HepG2 (cell line): ENCODE measurements around the gene PROC. TPM values are rescaled to one million over a fixed set of nuclear protein-coding genes. Genes with fewer than 3 reads are reported as not detected.

Source experiments
- ATAD3A ChIP-seq: sonication (generic); formaldehyde crosslinking; IDR thresholded peaks from 2 replicates; pipeline ENCODE4 v1.4.0; 2020; ENCODE audit warnings: missing genetic modification reagents
- FOSL2 ChIP-seq: sonication (generic); formaldehyde crosslinking; IDR thresholded peaks from 2 replicates; pipeline ENCODE4 v1.4.0; 2020; ENCODE audit warnings: missing genetic modification reagents
- JUN ChIP-seq: sonication (generic); formaldehyde crosslinking; IDR thresholded peaks from 2 replicates; pipeline ENCODE4 v1.4.0; 2020; ENCODE audit warnings: mild to moderate bottlenecking, missing genetic modification reagents
- MED13 ChIP-seq: sonication (generic); formaldehyde crosslinking; IDR thresholded peaks from 2 replicates; pipeline ENCODE4 v1.5.0; 2020; ENCODE audit warnings: missing genetic modification reagents
- NFE2L2 ChIP-seq: fragments of 150-350 bp; IDR thresholded peaks from 2 replicates; pipeline ENCODE4 v1.6.1; 2014; ENCODE audit warnings: low read length
- POLR2A ChIP-seq, 2 experiments: IDR thresholded peaks; 2 replicates each; pipeline ENCODE4 v1.6.1; 2011; ENCODE audit warnings: low read depth in 2 of 2, low read length in 2 of 2, mild to moderate bottlenecking in 1 of 2, moderate library complexity in 1 of 2; ENCODE audit not compliant: insufficient read depth in 1 of 2
- SMAD3 ChIP-seq: sonication (generic); formaldehyde crosslinking; IDR thresholded peaks from 2 replicates; pipeline ENCODE4 v1.4.0; 2020; ENCODE audit warnings: missing genetic modification reagents
- THAP11 ChIP-seq: IDR thresholded peaks from 2 replicates; pipeline ENCODE4 v1.6.1; 2016; ENCODE audit warnings: missing biosample characterization, missing genetic modification reagents
- ZNF30 ChIP-seq: sonication (generic); formaldehyde crosslinking; IDR thresholded peaks from 2 replicates; pipeline ENCODE4 v1.5.0; 2020; ENCODE audit warnings: mild to moderate bottlenecking, missing genetic modification reagents
- ZNF317 ChIP-seq: sonication (generic); formaldehyde crosslinking; IDR thresholded peaks from 2 replicates; pipeline ENCODE4 v1.5.0; 2020; ENCODE audit warnings: mild to moderate bottlenecking, missing genetic modification reagents
- ZNF33A ChIP-seq: sonication (generic); formaldehyde crosslinking; IDR thresholded peaks from 2 replicates; pipeline ENCODE4 v1.5.1; 2020; ENCODE audit warnings: missing genetic modification reagents, mild to moderate bottlenecking, moderate library complexity, borderline replicate concordance
- ZNF556 ChIP-seq: sonication (generic); formaldehyde crosslinking; IDR thresholded peaks from 2 replicates; pipeline ENCODE4 v1.4.0; 2020; ENCODE audit warnings: mild to moderate bottlenecking, missing genetic modification reagents, borderline replicate concordance
- ZSCAN29 ChIP-seq: sonication (generic); formaldehyde crosslinking; conservative IDR thresholded peaks from 2 replicates; pipeline ENCODE4 v1.4.0; 2020; ENCODE audit warnings: mild to moderate bottlenecking, missing genetic modification reagents
- ZXDC ChIP-seq: sonication (generic); formaldehyde crosslinking; IDR thresholded peaks from 2 replicates; pipeline ENCODE4 v1.5.0; 2020; ENCODE audit warnings: mild to moderate bottlenecking, missing genetic modification reagents
- polyA plus RNA-seq, 8 experiments: library from polyadenylated mRNA; depleted of rRNA in 3 of 8; stranded (reverse) in 7 of 8; unstranded in 1 of 8; fragments of >200 nt; fragmentation: Illumina TruSeq in 4 of 8; extraction: Trizol in 4 of 8; gene quantifications; 2 replicates each; pipeline versions ENCODE4 v1.2.1 to v1.2.3, GENCODE V29; 2011 to 2016; ENCODE audit warnings: low read depth in 4 of 8, missing spikeins in 1 of 8, mixed read lengths in 1 of 8; ENCODE audit not compliant: insufficient read depth in 1 of 8
- total RNA-seq, 5 experiments: library from RNA; depleted of rRNA; stranded (reverse); fragments of >200 nt; fragmentation: Illumina TruSeq; extraction: Trizol; gene quantifications; 2 replicates each; pipeline ENCODE4 v1.2.3, GENCODE V29; 2016; ENCODE audit warnings: low read depth in 1 of 5
- TF ChIP-seq, protein P1 (sequence below): sonication (generic); formaldehyde crosslinking; conservative IDR thresholded peaks from 2 replicates; pipeline ENCODE4 v1.4.0; 2020; ENCODE audit warnings: missing genetic modification reagents
- TF ChIP-seq, protein P2 (sequence below): sonication (generic); formaldehyde crosslinking; IDR thresholded peaks from 2 replicates; pipeline ENCODE4 v1.5.1; 2020; ENCODE audit warnings: mild to moderate bottlenecking, missing genetic modification reagents, borderline replicate concordance
- TF ChIP-seq, protein P3 (sequence below): sonication (generic); formaldehyde crosslinking; IDR thresholded peaks from 2 replicates; pipeline ENCODE4 v1.5.0; 2020; ENCODE audit warnings: missing genetic modification reagents

PROC gene
- total and polyA plus RNA-seq, 2 of the 13 experiments (the other 11 are each of a cell fraction or from before 2014, with no cell fraction given), result 134 to 185 TPM

DNA sequence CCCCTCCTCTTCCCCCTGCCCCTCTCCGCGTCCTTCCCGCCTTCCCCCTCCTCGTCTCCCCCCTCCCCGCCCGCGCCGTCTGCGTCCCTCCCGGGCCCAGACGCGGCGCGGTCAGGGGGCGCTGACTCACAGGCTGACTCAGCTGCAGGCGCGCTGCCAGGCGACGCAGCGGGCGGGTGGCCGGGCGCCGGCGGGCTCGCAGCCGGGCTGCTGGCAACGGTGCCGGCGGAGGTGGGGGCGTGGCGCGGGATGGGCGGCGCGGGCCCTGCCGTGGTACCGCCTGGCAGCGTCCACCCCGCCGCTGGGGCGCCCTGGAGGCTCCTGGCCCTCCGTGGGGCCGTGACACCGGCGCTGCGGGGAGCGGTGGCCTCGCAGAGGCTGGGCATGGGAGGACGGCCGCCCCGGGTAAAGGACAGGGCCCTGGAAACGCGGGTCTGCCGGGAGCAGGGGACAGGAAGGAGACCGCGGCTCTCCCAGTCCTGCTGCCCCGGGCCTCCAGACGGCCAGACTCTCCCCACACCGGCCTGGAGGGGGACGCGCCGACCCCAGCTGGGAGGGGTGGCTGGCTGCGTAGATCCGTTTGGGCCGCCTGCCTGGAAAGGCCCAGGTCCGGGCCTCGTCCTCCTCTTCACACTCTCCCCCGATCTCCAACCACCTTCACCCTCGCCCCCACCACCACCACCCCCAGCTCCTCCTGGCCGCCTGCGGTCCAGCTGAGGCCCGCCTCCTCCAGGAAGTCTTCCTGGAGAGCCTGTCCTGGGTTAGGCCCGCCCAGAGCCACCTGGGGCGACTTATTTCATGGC is 10.0 kb upstream of the PROC start (continued):
- TF ChIP-seq ZXDC (CRISPR knock-in tag), result peak; percentile 92
- no peak for TF ChIP-seq ZNF30 (CRISPR knock-in tag)
- 0 out of 2 replicates have a peak, but pooled peaks have one; percentile 10 for TF ChIP-seq SMAD3 (CRISPR knock-in tag)
- no peak for TF ChIP-seq MED13 (CRISPR knock-in tag)
- peak; percentile 57; the same call in 1 of the 2 replicates for TF ChIP-seq THAP11 (CRISPR knock-in tag)
- TF ChIP-seq, protein P1, sequence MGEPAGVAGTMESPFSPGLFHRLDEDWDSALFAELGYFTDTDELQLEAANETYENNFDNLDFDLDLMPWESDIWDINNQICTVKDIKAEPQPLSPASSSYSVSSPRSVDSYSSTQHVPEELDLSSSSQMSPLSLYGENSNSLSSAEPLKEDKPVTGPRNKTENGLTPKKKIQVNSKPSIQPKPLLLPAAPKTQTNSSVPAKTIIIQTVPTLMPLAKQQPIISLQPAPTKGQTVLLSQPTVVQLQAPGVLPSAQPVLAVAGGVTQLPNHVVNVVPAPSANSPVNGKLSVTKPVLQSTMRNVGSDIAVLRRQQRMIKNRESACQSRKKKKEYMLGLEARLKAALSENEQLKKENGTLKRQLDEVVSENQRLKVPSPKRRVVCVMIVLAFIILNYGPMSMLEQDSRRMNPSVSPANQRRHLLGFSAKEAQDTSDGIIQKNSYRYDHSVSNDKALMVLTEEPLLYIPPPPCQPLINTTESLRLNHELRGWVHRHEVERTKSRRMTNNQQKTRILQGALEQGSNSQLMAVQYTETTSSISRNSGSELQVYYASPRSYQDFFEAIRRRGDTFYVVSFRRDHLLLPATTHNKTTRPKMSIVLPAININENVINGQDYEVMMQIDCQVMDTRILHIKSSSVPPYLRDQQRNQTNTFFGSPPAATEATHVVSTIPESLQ, result no peak
- TF ChIP-seq ZNF556 (CRISPR knock-in tag), result peak; percentile 33; the same call in 1 of the 2 replicates
- peak; percentile 93 for TF ChIP-seq FOSL2 (CRISPR knock-in tag)
- TF ChIP-seq ATAD3A (CRISPR knock-in tag), result peak; percentile 48; the same call in 1 of the 2 replicates
- TF ChIP-seq, protein P2, sequence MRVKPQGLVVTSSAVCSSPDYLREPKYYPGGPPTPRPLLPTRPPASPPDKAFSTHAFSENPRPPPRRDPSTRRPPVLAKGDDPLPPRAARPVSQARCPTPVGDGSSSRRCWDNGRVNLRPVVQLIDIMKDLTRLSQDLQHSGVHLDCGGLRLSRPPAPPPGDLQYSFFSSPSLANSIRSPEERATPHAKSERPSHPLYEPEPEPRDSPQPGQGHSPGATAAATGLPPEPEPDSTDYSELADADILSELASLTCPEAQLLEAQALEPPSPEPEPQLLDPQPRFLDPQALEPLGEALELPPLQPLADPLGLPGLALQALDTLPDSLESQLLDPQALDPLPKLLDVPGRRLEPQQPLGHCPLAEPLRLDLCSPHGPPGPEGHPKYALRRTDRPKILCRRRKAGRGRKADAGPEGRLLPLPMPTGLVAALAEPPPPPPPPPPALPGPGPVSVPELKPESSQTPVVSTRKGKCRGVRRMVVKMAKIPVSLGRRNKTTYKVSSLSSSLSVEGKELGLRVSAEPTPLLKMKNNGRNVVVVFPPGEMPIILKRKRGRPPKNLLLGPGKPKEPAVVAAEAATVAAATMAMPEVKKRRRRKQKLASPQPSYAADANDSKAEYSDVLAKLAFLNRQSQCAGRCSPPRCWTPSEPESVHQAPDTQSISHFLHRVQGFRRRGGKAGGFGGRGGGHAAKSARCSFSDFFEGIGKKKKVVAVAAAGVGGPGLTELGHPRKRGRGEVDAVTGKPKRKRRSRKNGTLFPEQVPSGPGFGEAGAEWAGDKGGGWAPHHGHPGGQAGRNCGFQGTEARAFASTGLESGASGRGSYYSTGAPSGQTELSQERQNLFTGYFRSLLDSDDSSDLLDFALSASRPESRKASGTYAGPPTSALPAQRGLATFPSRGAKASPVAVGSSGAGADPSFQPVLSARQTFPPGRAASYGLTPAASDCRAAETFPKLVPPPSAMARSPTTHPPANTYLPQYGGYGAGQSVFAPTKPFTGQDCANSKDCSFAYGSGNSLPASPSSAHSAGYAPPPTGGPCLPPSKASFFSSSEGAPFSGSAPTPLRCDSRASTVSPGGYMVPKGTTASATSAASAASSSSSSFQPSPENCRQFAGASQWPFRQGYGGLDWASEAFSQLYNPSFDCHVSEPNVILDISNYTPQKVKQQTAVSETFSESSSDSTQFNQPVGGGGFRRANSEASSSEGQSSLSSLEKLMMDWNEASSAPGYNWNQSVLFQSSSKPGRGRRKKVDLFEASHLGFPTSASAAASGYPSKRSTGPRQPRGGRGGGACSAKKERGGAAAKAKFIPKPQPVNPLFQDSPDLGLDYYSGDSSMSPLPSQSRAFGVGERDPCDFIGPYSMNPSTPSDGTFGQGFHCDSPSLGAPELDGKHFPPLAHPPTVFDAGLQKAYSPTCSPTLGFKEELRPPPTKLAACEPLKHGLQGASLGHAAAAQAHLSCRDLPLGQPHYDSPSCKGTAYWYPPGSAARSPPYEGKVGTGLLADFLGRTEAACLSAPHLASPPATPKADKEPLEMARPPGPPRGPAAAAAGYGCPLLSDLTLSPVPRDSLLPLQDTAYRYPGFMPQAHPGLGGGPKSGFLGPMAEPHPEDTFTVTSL (CRISPR knock-in tag), result 0 out of 2 replicates have a peak, but pooled peaks have one; percentile 32
- peak; percentile 17; the same call in 1 of the 2 replicates for TF ChIP-seq NFE2L2
- TF ChIP-seq, protein P3, sequence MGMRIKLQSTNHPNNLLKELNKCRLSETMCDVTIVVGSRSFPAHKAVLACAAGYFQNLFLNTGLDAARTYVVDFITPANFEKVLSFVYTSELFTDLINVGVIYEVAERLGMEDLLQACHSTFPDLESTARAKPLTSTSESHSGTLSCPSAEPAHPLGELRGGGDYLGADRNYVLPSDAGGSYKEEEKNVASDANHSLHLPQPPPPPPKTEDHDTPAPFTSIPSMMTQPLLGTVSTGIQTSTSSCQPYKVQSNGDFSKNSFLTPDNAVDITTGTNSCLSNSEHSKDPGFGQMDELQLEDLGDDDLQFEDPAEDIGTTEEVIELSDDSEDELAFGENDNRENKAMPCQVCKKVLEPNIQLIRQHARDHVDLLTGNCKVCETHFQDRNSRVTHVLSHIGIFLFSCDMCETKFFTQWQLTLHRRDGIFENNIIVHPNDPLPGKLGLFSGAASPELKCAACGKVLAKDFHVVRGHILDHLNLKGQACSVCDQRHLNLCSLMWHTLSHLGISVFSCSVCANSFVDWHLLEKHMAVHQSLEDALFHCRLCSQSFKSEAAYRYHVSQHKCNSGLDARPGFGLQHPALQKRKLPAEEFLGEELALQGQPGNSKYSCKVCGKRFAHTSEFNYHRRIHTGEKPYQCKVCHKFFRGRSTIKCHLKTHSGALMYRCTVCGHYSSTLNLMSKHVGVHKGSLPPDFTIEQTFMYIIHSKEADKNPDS (CRISPR knock-in tag), result no peak
- peak; percentile 90 for TF ChIP-seq JUN (CRISPR knock-in tag)
- peak; percentile 28 to 49; a peak in 2 of 4 replicates for TF ChIP-seq POLR2A (IDR thresholded peaks at IDR 0.05; ENCODE audit: insufficient read depth in 1 of 2, low read depth in 2 of 2, low read length in 2 of 2)
- TF ChIP-seq ZSCAN29 (CRISPR knock-in tag), result no peak
- TF ChIP-seq ZNF33A, result no peak
- peak; percentile 81 for TF ChIP-seq ZNF317 (CRISPR knock-in tag)
